GM12878 (cell line): ENCODE data around the gene LRRC70. TPM values are rescaled to one million over a fixed set of nuclear protein-coding genes. Genes with fewer than 3 reads are reported as not detected.

Source experiments
- ATAC-seq: fragments of 200-7000 bp; cut with Tn5 transposase; 3 replicates; pipeline ENCODE4 v1.9.1; 2020; ENCODE audit warnings: mild to moderate bottlenecking, moderate library complexity
- BruUV-seq: library from RNA; stranded (reverse); fragments of 400-500 nt; replicated peaks from 2 replicates; lab custom pipeline; 2021; lab: Mats Ljungman, UMichigan
- CTCF ChIA-PET: fragments of 300-600 bp; sonication (Branson Sonifier 250); formaldehyde crosslinking; extraction: SDS; loops from one replicate; lab custom pipeline; 2021; ENCODE audit warnings: inconsistent platforms; lab: Yijun Ruan, JAX
- POLR2A ChIA-PET: fragments of 350-600 bp; formaldehyde crosslinking; extraction: SDS; loops from one replicate; lab custom pipeline; 2021; ENCODE audit warnings: inconsistent platforms; lab: Charles Lee
- RAD21 ChIA-PET: fragments of 300-600 bp; sonication (Branson Sonifier 250); formaldehyde crosslinking; loops from one replicate; lab custom pipeline; 2023; ENCODE audit warnings: antibody characterized with exemption; ENCODE audit not compliant: unreplicated experiment; lab: Charles Lee
- SMC1A ChIA-PET: fragments of 300-600 bp; sonication (Branson Sonifier 250); formaldehyde crosslinking; loops from one replicate; lab custom pipeline; 2023; ENCODE audit not compliant: unreplicated experiment, uncharacterized antibody; lab: Charles Lee
- DNase-seq: peaks from one replicate; pipeline ENCODE4 v3.0.0-alpha.2; 2011; ENCODE audit warnings: low read depth, low spot score
- FAIRE-seq: peaks from 3 replicates; lab custom pipeline; 2011; peaks lifted over from hg19 to GRCh38; lab: Jason Lieb, UNC
- H2AFZ ChIP-seq: 2 replicates; pipeline ENCODE4 v1.6.0; 2011; ENCODE audit warnings: low read depth, low read length, control low read depth; ENCODE audit not compliant: control insufficient read depth
- H3K27ac ChIP-seq: 2 replicates; pipeline ENCODE4 v1.5.1; 2011; ENCODE audit warnings: control low read depth; ENCODE audit not compliant: control insufficient read depth, insufficient read depth
- H3K27me3 ChIP-seq, 2 experiments: replicated peaks in 1 of 2; 2 replicates each; pipeline versions ENCODE4 v1.6.0 to v1.6.1; 2011; ENCODE audit warnings: low read length in 1 of 2; ENCODE audit not compliant: control insufficient read depth in 2 of 2, insufficient read depth in 2 of 2
- H3K36me3 ChIP-seq, 2 experiments: 2 replicates each; pipeline ENCODE4 v1.5.1; 2011; ENCODE audit warnings: low read length in 1 of 2; ENCODE audit not compliant: control insufficient read depth in 2 of 2, insufficient read depth in 2 of 2
- H3K4me1 ChIP-seq: 2 replicates; pipeline ENCODE4 v1.6.1; 2011; ENCODE audit warnings: mild to moderate bottlenecking, low read length, moderate library complexity, mixed read lengths; ENCODE audit not compliant: control insufficient read depth, insufficient read depth
- H3K4me2 ChIP-seq: 2 replicates; pipeline ENCODE4 v1.6.0; 2011; ENCODE audit warnings: control low read depth; ENCODE audit not compliant: control insufficient read depth, insufficient read depth
- H3K4me3 ChIP-seq: fragments of 200-600 bp; sonication (generic); 2 replicates; pipeline ENCODE4 v1.5.1; 2016
- H3K79me2 ChIP-seq: 2 replicates; pipeline ENCODE4 v1.6.0; 2011; ENCODE audit warnings: low read length; ENCODE audit not compliant: control insufficient read depth, insufficient read depth
- H3K9ac ChIP-seq: 2 replicates; pipeline ENCODE4 v1.8.0; 2011; ENCODE audit warnings: low read length, control low read depth, mixed read lengths; ENCODE audit not compliant: control insufficient read depth, insufficient read depth
- H3K9me3 ChIP-seq: replicated peaks from 3 replicates; pipeline ENCODE4 v1.5.1; 2011; ENCODE audit warnings: mild to moderate bottlenecking, low read length; ENCODE audit not compliant: control insufficient read depth, insufficient read depth
- H4K20me1 ChIP-seq: 2 replicates; pipeline ENCODE4 v1.6.0; 2011; ENCODE audit not compliant: control insufficient read depth, insufficient read depth
- HSF1 ChIP-seq: fragments of 150-350 bp; IDR thresholded peaks from 2 replicates; pipeline ENCODE4 v1.6.1; 2014; ENCODE audit warnings: mild to moderate bottlenecking, low read depth, low read length
- KLF5 ChIP-seq: fragments of 450-650 bp; IDR thresholded peaks from 2 replicates; pipeline ENCODE4 v1.6.1; 2014; ENCODE audit warnings: mild to moderate bottlenecking; ENCODE audit not compliant: partially characterized antibody
- NR2C2 ChIP-seq: IDR thresholded peaks from 2 replicates; pipeline ENCODE4 v1.6.1; 2011; ENCODE audit warnings: borderline replicate concordance, low read depth; ENCODE audit not compliant: control insufficient read depth, insufficient read length
- POLR2A ChIP-seq: IDR thresholded peaks from 2 replicates; pipeline ENCODE4 v1.6.1; 2011; ENCODE audit warnings: low read depth, mild to moderate bottlenecking, low read length
- POLR2AphosphoS5 ChIP-seq: IDR thresholded peaks from 2 replicates; pipeline ENCODE4 v1.6.1; 2011; ENCODE audit warnings: mild to moderate bottlenecking, low read length, inconsistent platforms
- REST ChIP-seq: IDR thresholded peaks from 2 replicates; pipeline ENCODE4 v1.6.1; 2012; ENCODE audit warnings: mild to moderate bottlenecking, low read depth, low read length
- SIX5 ChIP-seq: IDR thresholded peaks from 2 replicates; pipeline ENCODE4 v1.6.1; 2011; ENCODE audit warnings: mild to moderate bottlenecking, low read depth, low read length, moderate library complexity; ENCODE audit not compliant: severe bottlenecking
- USF2 ChIP-seq: IDR thresholded peaks from 2 replicates; pipeline ENCODE4 v1.6.1; 2011; ENCODE audit warnings: low read depth, low read length, improper control_type of control experiment, borderline replicate concordance
- ZNF622 ChIP-seq: fragments of 450-650 bp; IDR thresholded peaks from 2 replicates; pipeline ENCODE4 v1.6.1; 2017; ENCODE audit warnings: mild to moderate bottlenecking, inconsistent platforms
- ZZZ3 ChIP-seq: IDR thresholded peaks from 2 replicates; pipeline ENCODE4 v1.6.1; 2011; ENCODE audit warnings: low read depth; ENCODE audit not compliant: control insufficient read depth, insufficient read length
- WGBS: methylation state at CpG from one replicate; pipeline ENCODE4 v1.1.6; 2016; ENCODE audit warnings: low lambda C conversion rate; ENCODE audit not compliant: insufficient replicate concordance, insufficient coverage; ENCODE audit errors: missing lambda C conversion rate; 5-methylcytosine and 5-hydroxymethylcytosine counted together
- in situ Hi-C: fragments of 300-500 bp; cut with MboI; formaldehyde crosslinking; loops from 9 replicates; pipeline ENCODE4 v1.14.3; 2018; ENCODE audit warnings: mixed read lengths
- intact Hi-C: fragments of 100-400 bp; cut with micrococcal nuclease; formaldehyde crosslinking; loops from one replicate; pipeline ENCODE4 v1.14.2; 2022; ENCODE audit not compliant: unreplicated experiment
- polyA plus RNA-seq, 11 experiments: library from polyadenylated mRNA; depleted of rRNA in 4 of 11; unstranded in 6 of 11; stranded (reverse) in 5 of 11; fragments of >200 nt; fragmentation: Nextera tagmentation in 4 of 11; fragmentation: Illumina TruSeq in 1 of 11; extraction: Ambion mirVana in 4 of 11; extraction: Trizol in 1 of 11; gene quantifications; 1 replicate in 1 of 11; 2 replicates in 10 of 11; pipeline versions ENCODE4 v1.2.1 to v1.2.3, GENCODE V29; 2011 to 2016; ENCODE audit warnings: inconsistent platforms in 2 of 11, missing spikeins in 2 of 11, low read depth in 1 of 11
- total RNA-seq, 4 experiments: library from RNA; depleted of rRNA in 3 of 4; stranded (reverse); fragments of >200 nt in 3 of 4; fragmentation: Illumina TruSeq in 1 of 4; extraction: Trizol in 1 of 4; gene quantifications; 2 replicates each; pipeline versions ENCODE4 v1.2.1 to v1.2.3, GENCODE V29; 2013 to 2021

Gene LRRC70
- total and polyA plus RNA-seq, 10 of the 15 experiments (the other 5 are each of a cell fraction or from before 2014, with no cell fraction given), result 0.35 to 1.5 (median 0.84) TPM

GRCh38 chr5:62576570-62577170, 1.9 kb upstream of the LRRC70 start:
- DNase-seq, result no peak
- Histone ChIP-seq H3K4me1 (peaks cover 11% of the 10 kb centered on the region; the same call in 1 of the 2 replicates), H3K9ac (no peak overlapping the region), H3K4me2 (no peak overlapping the region), H3K4me3 (no peak overlapping the region), H3K79me2 (no peaks in the 10 kb centered on the region), H3K27me3 (no peaks in the 10 kb centered on the region), H3K9me3 (no peaks in the 10 kb centered on the region), H4K20me1 (no peaks in the 10 kb centered on the region), H2AFZ (no peak overlapping the region), H3K27ac (no peak overlapping the region), H3K36me3 (no peaks in the 10 kb centered on the region)
- SMC1A ChIA-PET, result interaction anchor here (0.6 to 2.9 kb wide), 6 partner anchors 8 to 143 kb away, joined by 3 to 20 read pairs (median 4); no protein-coding TSS in a partner anchor
- WGBS, result 86% methylated on average over 4 of the region's 4 CpGs
- RAD21 ChIA-PET, result no interaction called here
- CTCF ChIA-PET, result interaction anchor here (1.0 kb wide), 1 partner anchor 13 kb away, joined by 3 read pairs; no protein-coding TSS in a partner anchor
- in situ Hi-C loops (no loop called here), intact Hi-C loops (no loop called here)
- ATAC-seq, result no peak
- BruUV-seq, result no TSS peak
- POLR2A ChIA-PET, result no interaction called here
- no peak for FAIRE-seq
- TF ChIP-seq POLR2AphosphoS5 (no peak), POLR2A (no peak)

GRCh38 chr5:62577488-62577887, 1.1 kb upstream of the LRRC70 start:
- BruUV-seq, result no TSS peak
- intact Hi-C loops, result no loop called here
- H3K27me3 ChIP-seq, result no peaks in the 10 kb centered on the region
- H2AFZ ChIP-seq, result no peak overlapping the region
- in situ Hi-C loops, result no loop called here
- no peaks in the 10 kb centered on the region for H3K79me2 ChIP-seq
- DNase-seq (no peak), ATAC-seq (no peak), FAIRE-seq (no peak)
- RAD21 ChIA-PET, result interaction anchor here (1.2 kb wide), 1 partner anchor 15 kb away, joined by 3 read pairs; no protein-coding TSS in a partner anchor
- no peaks in the 10 kb centered on the region for H3K36me3 ChIP-seq
- H3K4me1 ChIP-seq, result peaks cover 11% of the 10 kb centered on the region; the same call in 1 of the 2 replicates
- 100% methylated on average over 1 of the region's 1 CpG for WGBS
- CTCF ChIA-PET, result interaction anchor here (1.0 kb wide), 1 partner anchor 13 kb away, joined by 3 read pairs; no protein-coding TSS in a partner anchor
- SMC1A ChIA-PET, result interaction anchor here (1.0 to 2.9 kb wide), 7 partner anchors 9 to 143 kb away, joined by 3 to 20 read pairs (median 4); no protein-coding TSS in a partner anchor
- H3K27ac ChIP-seq, result no peak overlapping the region
- H3K4me3 ChIP-seq, result no peak overlapping the region
- H3K9me3 ChIP-seq, result no peaks in the 10 kb centered on the region
- H3K4me2 ChIP-seq, result no peak overlapping the region
- H3K9ac ChIP-seq, result no peak overlapping the region
- H4K20me1 ChIP-seq, result no peaks in the 10 kb centered on the region
- POLR2A ChIA-PET, result no interaction called here
- TF ChIP-seq ZNF622, result no peak
- no peak for TF ChIP-seq HSF1
- no peak for TF ChIP-seq SIX5
- TF ChIP-seq KLF5, result no peak
- TF ChIP-seq NR2C2, result no peak
- TF ChIP-seq REST, result no peak
- no peak for TF ChIP-seq ZZZ3
- no peak for TF ChIP-seq USF2
